ENCODE results near the gene SIGLECL1.

GRCh38 chr19:51301266-51301665, 50.4 kb downstream of the SIGLECL1 start:
- TF ChIP-seq CTCF (IDR thresholded peaks at IDR 0.05; ENCODE audit: low read length) (no peak), EZH2 (optimal IDR thresholded peaks at IDR 0.05; ENCODE audit: low read depth, low read length) (no peak), EZH2phosphoT487 (IDR thresholded peaks at IDR 0.05; ENCODE audit: low read length) (no peak)
